GM18907 (cell line): ENCODE results near the gene C1QC.

Source experiments
- ATAC-seq: cut with Tn5 transposase; IDR thresholded peaks from one replicate; pipeline ENCODE4 v1.9.1; 2021; ENCODE audit warnings: mild to moderate bottlenecking, moderate library complexity; ENCODE audit not compliant: unreplicated experiment

Gene C1QC

DNA sequence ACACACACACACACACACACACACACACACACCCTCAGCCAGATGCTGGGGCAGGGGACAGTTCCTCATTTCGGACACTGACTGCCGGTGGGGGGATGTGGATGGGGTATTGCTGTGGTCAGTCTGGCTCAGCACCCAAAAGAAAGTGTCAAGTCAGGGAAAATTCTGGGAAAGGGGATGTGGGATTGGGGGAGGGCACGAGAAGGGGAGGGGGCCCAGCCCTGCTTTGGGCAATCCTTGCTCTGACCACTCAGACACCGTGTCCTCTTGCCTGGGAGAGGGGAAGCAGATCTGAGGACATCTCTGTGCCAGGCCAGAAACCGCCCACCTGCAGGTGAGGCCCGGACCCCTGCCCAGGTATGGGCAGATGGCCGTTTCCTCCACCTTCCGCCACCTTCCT, at the start of gene C1QC:
TSS of gene C1QC (plus strand) at position 253 of the 400 bp plus-strand sequence. CDS start 391 bp downstream, outside the sequence.
- ATAC-seq, result no peak

GRCh38 chr1:22594396-22594795, 49.0 kb upstream of the C1QC start:
- no peak for ATAC-seq

DNA sequence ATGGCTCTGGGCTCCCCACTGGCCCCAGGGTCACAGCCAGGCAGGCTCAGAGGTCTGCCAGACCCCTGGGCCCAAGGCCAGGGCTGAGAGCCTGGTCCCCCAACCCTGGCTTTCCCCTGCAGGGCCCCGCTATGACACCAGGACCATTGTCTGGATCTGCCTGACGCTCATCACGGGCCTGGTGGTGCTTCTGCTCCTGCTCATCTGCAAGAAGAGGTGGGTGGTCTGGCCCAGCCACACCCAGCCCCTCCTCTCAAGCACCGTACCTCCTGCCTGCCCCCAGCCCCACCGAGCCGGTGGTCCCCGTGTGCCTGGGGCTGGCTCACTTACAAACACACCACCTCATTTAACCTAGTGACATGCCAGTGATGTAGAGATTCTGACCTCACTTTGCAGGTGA, 48.3 kb upstream of the C1QC start:
- ATAC-seq, result no peak

- no peak for ATAC-seq
Measured at GRCh38 chr1:22597301-22597965, 46.0 kb upstream of the C1QC start.

DNA sequence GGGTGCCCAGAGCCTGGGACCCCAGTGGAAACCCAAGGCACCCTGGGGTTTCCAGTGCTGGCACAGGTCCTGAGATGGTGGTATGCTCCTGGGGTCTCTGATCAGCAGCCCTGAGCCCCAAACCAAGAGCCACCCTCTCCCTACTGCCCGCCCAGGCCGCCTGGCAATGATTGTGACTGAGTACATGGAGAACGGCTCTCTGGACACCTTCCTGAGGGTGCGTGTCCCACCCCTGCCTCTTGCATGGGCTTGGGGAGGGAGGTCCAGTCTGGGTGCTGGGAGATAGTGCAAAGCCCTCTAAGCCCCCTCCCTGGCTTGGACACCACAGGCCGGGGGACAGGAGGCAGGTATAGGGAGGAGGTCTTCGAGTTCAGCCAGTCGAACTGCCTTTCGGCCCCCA, 45.4 kb upstream of the C1QC start:
- ATAC-seq, result no peak

GRCh38 chr1:22598736-22599135, 44.7 kb upstream of the C1QC start:
- no peak for ATAC-seq

DNA sequence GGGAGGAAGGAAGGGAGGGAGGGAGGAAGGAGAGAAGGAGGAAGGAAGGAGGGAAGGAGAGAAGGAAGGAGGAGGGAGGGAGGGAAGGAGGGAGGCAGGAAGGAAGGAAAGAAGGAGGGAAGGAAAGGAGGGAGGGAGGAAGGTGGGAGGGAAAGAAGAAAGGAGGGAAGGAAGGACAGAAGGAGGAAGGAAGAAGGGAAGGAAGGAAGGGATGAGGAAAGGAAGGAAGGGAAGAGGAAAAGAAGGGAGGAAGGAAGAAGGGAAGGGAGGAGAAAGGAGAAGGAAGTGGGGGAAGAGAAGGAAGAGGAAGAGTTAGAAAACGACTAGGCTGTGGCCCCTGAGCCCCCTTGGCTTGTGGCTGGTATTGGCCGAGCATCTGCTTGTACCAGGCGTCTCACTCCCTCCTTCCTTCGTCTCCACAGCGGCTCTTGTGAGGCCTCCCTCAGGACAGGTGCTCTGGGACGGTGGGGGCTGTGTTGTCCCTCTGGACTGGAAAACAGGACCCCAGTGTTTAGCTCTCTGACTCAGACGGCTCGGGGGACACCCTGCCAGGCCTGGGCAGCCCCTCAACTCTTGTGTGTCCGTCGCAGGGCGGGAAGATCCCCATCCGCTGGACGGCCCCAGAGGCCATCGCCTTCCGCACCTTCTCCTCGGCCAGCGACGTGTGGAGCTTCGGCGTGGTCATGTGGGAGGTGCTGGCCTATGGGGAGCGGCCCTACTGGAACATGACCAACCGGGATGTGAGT, 43.2 kb upstream of the C1QC start:
- no peak for ATAC-seq

GRCh38 chr1:22600817-22601605, 42.4 kb upstream of the C1QC start:
- ATAC-seq, result no peak

DNA sequence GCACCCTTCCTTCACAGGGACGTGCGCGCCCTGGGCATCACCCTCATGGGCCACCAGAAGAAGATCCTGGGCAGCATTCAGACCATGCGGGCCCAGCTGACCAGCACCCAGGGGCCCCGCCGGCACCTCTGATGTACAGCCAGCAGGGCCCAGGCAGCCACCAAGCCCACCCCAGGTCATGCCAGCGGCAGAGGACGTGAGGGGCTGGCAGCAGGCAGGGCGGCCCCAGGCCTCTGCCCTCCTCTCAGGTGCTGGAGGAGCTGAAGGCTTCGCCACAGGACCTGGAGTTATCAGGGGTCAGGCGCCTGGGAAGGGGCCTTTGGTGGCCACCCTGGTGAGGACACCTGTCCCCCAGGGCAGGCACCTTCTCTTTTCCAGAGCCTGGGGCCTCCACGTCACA, 41.8 kb upstream of the C1QC start:
- no peak for ATAC-seq

- ATAC-seq, result no peak
Measured at GRCh38 chr1:22602060-22602740, 41.2 kb upstream of the C1QC start.

- no peak for ATAC-seq
Measured at GRCh38 chr1:22606161-22606560, 37.3 kb upstream of the C1QC start.

- no peak for ATAC-seq
Measured at GRCh38 chr1:22607154-22607553, 36.3 kb upstream of the C1QC start.

GRCh38 chr1:22608361-22608760, 35.1 kb upstream of the C1QC start:
- no peak for ATAC-seq

GRCh38 chr1:22609291-22609690, 34.1 kb upstream of the C1QC start:
- no peak for ATAC-seq

DNA sequence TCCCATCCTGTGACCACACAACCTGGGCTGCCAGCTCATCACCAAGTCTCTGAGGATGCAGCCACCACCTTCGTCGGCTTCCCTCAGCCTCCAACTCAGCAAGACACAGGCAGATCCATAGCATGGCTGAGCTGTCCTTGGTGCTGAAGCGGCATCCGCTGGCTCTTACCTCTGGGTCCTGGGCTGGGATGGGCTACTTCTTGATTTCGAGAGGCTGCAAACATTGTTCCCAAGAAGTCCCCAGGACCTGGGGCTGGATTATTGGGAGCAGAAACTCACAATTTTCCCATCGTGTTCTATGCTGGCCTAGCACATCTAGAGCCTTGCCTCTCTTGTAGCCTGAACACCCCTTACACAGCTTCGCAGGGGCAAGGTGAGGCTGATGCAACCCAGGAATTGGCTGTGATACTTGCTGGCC, 31.9 kb upstream of the C1QC start:
- no peak for ATAC-seq

DNA sequence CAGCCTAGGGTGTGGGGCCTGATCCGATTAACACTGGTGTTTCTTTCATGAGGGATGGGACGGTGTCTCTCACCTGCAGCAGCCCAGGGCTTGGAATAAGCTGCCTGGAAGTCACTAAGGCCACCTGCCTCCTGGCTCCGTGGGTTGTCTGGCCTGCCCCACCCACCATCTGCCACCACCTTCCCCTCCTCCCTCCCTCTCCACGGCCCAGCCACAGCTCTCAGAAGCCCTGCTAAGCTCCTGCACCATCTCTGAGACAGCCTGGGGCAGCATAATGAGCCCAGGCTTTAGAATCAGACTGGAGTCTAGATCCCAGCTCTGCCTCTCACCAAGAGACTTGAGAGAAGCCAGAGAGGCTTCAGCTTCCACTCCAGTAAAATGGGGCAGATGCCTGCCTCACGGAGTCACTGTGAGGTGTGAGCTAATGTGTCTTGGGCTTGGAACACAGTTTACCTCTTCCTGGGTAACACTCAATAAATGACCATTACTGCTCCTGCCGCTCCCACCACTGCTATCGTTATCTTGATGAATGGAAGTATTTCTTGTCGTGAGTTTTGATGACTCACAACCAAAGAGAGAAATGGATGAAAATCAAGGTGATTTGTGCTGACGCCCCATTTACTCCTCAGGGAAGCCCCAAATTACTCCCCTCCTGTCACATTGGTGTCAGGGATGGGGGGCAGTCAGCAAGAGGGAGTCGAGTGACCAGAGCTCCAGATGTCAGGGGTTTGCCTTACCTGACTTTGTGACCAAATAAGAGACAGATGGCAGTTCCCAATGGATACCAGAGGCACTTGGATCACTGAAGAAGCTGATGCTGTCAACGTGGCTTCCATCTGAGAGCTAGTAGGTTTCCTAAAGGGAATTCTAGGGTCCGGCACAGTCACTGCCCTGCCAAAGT, 30.5 kb upstream of the C1QC start:
- no peak for ATAC-seq

- no peak for ATAC-seq
Measured at GRCh38 chr1:22613572-22613918, 29.9 kb upstream of the C1QC start.

GRCh38 chr1:22613951-22614350, 29.5 kb upstream of the C1QC start:
- no peak for ATAC-seq

DNA sequence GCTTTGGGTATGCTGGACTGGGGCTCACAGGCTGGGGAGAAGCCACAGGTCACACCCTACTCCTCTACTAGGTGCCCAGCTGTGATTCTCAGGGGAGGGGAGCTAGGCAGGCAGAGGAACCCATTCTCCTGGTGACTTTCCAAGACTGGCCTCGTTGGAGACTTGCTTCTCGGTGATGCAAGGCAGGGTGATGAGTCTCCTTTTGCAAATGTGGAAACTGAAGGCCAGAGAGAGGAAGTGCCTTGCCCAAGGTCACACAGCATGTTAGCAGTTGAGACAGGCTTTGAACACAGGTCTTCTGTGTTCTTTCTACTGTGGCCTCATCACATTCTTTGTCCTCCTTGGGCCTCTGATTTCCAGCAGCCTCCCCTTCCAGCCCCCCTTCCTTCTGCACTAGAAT, 27.5 kb upstream of the C1QC start:
- ATAC-seq, result no peak

GRCh38 chr1:22616571-22616970, 26.9 kb upstream of the C1QC start:
- no peak for ATAC-seq
